ENCODE results near the gene IFNAR1. TPM values are rescaled to one million over a fixed set of nuclear protein-coding genes. Genes with fewer than 3 reads are reported as not detected.
A peak's percentile ranks its signal among the peaks of the same experiment; 100 is the strongest.

IFNAR1 gene
- polyA plus RNA-seq, 3 donors from 2014 or later: 34.1 to 57.1 (median 40.6) TPM

GRCh38 chr21:33293811-33294216 is 31.0 kb upstream of the IFNAR1 start:
- Mint-ChIP-seq H3K36me3 (peaks cover 18 to 30% (median 18%) of the 10 kb centered on the region in 3 donors), H3K4me1 (peaks cover 27 to 31% of the 10 kb centered on the region in 2 donors), H3K27ac (peak overlapping the region; percentile 21 to 89 (median 82)), H3K4me3 (peak overlapping the region; percentile 3 to 70 (median 42)), H3K9me3 (no peaks in the 10 kb centered on the region), H3K27me3 (ENCODE audit: low read depth in 3 of 3) (no peaks in the 10 kb centered on the region)
- peak in 2 of 3 donors; percentile 12 to 29 for DNase-seq

- DNase-seq: no peak
- no peak overlapping the region for H3K4me3 Mint-ChIP-seq
- H3K4me1 Mint-ChIP-seq: peaks cover 38 to 49% of the 10 kb centered on the region in 2 donors
- H3K27me3 Mint-ChIP-seq (ENCODE audit: low read depth in 3 of 3): no peaks in the 10 kb centered on the region
- no peak overlapping the region for H3K27ac Mint-ChIP-seq
- H3K36me3 Mint-ChIP-seq: peaks cover 17 to 21% (median 20%) of the 10 kb centered on the region in 3 donors
- H3K9me3 Mint-ChIP-seq: no peaks in the 10 kb centered on the region
Observed at GRCh38 chr21:33296156-33296555, 28.6 kb upstream of the IFNAR1 start.

- Mint-ChIP-seq H3K4me1 (peaks cover 19 to 28% of the 10 kb centered on the region in 2 donors), H3K4me3 (no peak overlapping the region), H3K9me3 (no peaks in the 10 kb centered on the region), H3K36me3 (peaks cover 4 to 24% (median 7%) of the 10 kb centered on the region in 3 donors), H3K27ac (peak overlapping the region in 1 of 6 donors; percentile 16), H3K27me3 (ENCODE audit: low read depth in 3 of 3) (no peaks in the 10 kb centered on the region)
- DNase-seq: no peak
Observed at GRCh38 chr21:33299181-33299752, 25.5 kb upstream of the IFNAR1 start.

GRCh38 chr21:33300701-33301631 is 23.8 kb upstream of the IFNAR1 start:
- no peak overlapping the region for H3K4me3 Mint-ChIP-seq
- H3K27ac Mint-ChIP-seq: peak overlapping the region in 1 of 6 donors; percentile 23
- peaks cover 0 to 1% (median 0%) of the 10 kb centered on the region in 3 donors for H3K27me3 Mint-ChIP-seq (ENCODE audit: low read depth in 3 of 3)
- no peaks in the 10 kb centered on the region for H3K9me3 Mint-ChIP-seq
- H3K36me3 Mint-ChIP-seq: peaks cover 3 to 19% (median 4%) of the 10 kb centered on the region in 3 donors
- DNase-seq: no peak
- peaks cover 15 to 25% of the 10 kb centered on the region in 2 donors for H3K4me1 Mint-ChIP-seq

GRCh38 chr21:33301632-33302002 is 23.2 kb upstream of the IFNAR1 start:
- no peak overlapping the region for H3K27ac Mint-ChIP-seq
- peaks cover 15 to 25% of the 10 kb centered on the region in 2 donors for H3K4me1 Mint-ChIP-seq
- DNase-seq: no peak
- peaks cover 3 to 19% (median 4%) of the 10 kb centered on the region in 3 donors for H3K36me3 Mint-ChIP-seq
- H3K4me3 Mint-ChIP-seq: no peak overlapping the region
- no peaks in the 10 kb centered on the region for H3K9me3 Mint-ChIP-seq
- peaks cover 0 to 2% (median 0%) of the 10 kb centered on the region in 3 donors for H3K27me3 Mint-ChIP-seq (ENCODE audit: low read depth in 3 of 3)

GRCh38 chr21:33302055-33302454 is 22.7 kb upstream of the IFNAR1 start:
- H3K27ac Mint-ChIP-seq: no peak overlapping the region
- peaks cover 2 to 18% (median 2%) of the 10 kb centered on the region in 3 donors for H3K36me3 Mint-ChIP-seq
- H3K9me3 Mint-ChIP-seq: no peaks in the 10 kb centered on the region
- no peak for DNase-seq
- peaks cover 15 to 25% of the 10 kb centered on the region in 2 donors for H3K4me1 Mint-ChIP-seq
- H3K27me3 Mint-ChIP-seq (ENCODE audit: low read depth in 3 of 3): peaks cover 0 to 2% (median 0%) of the 10 kb centered on the region in 3 donors
- no peak overlapping the region for H3K4me3 Mint-ChIP-seq

- no peaks in the 10 kb centered on the region for H3K9me3 Mint-ChIP-seq
- peaks cover 0 to 12% (median 0%) of the 10 kb centered on the region in 3 donors for H3K36me3 Mint-ChIP-seq
- peaks cover 15 to 25% of the 10 kb centered on the region in 2 donors for H3K4me1 Mint-ChIP-seq
- no peak for DNase-seq
- H3K4me3 Mint-ChIP-seq: no peak overlapping the region
- H3K27me3 Mint-ChIP-seq (ENCODE audit: low read depth in 3 of 3): peaks cover 0 to 2% (median 0%) of the 10 kb centered on the region in 3 donors
- no peak overlapping the region for H3K27ac Mint-ChIP-seq
Observed at GRCh38 chr21:33302796-33303195, 22.0 kb upstream of the IFNAR1 start.

- H3K4me3 Mint-ChIP-seq: no peak overlapping the region
- peaks cover 0 to 11% (median 0%) of the 10 kb centered on the region in 3 donors for H3K36me3 Mint-ChIP-seq
- H3K27ac Mint-ChIP-seq: peak overlapping the region in 1 of 6 donors; percentile 33
Observed at GRCh38 chr21:33305344-33305671, 19.5 kb upstream of the IFNAR1 start.

GRCh38 chr21:33305938-33306337 is 18.8 kb upstream of the IFNAR1 start:
- H3K4me1 Mint-ChIP-seq: peaks cover 9 to 13% of the 10 kb centered on the region in 2 donors
- DNase-seq: no peak
- no peaks in the 10 kb centered on the region for H3K9me3 Mint-ChIP-seq
- H3K36me3 Mint-ChIP-seq: peaks cover 0 to 13% (median 0%) of the 10 kb centered on the region in 3 donors
- no peak overlapping the region for H3K27ac Mint-ChIP-seq
- peaks cover 0 to 2% (median 0%) of the 10 kb centered on the region in 3 donors for H3K27me3 Mint-ChIP-seq (ENCODE audit: low read depth in 3 of 3)
- no peak overlapping the region for H3K4me3 Mint-ChIP-seq

More at GRCh38 chr21:33305344-33305671, 19.5 kb upstream of the IFNAR1 start:
- peaks cover 11 to 20% of the 10 kb centered on the region in 2 donors for H3K4me1 Mint-ChIP-seq
- H3K27me3 Mint-ChIP-seq (ENCODE audit: low read depth in 3 of 3): peaks cover 0 to 2% (median 0%) of the 10 kb centered on the region in 3 donors
- H3K9me3 Mint-ChIP-seq: no peaks in the 10 kb centered on the region
- no peak for DNase-seq

- Mint-ChIP-seq H3K27me3 (ENCODE audit: low read depth in 3 of 3) (peaks cover 0 to 2% (median 0%) of the 10 kb centered on the region in 3 donors), H3K4me1 (peaks cover 6 to 7% of the 10 kb centered on the region in 2 donors), H3K36me3 (peaks cover 0 to 13% (median 3%) of the 10 kb centered on the region in 3 donors), H3K9me3 (no peaks in the 10 kb centered on the region), H3K4me3 (no peak overlapping the region), H3K27ac (no peak overlapping the region)
- no peak for DNase-seq
Observed at GRCh38 chr21:33308586-33309490, 15.9 kb upstream of the IFNAR1 start.

- no peak overlapping the region for H3K27ac Mint-ChIP-seq
- peaks cover 6 to 7% of the 10 kb centered on the region in 2 donors for H3K4me1 Mint-ChIP-seq
- H3K27me3 Mint-ChIP-seq (ENCODE audit: low read depth in 3 of 3): peaks cover 0 to 3% (median 1%) of the 10 kb centered on the region in 3 donors
- H3K4me3 Mint-ChIP-seq: no peak overlapping the region
- H3K36me3 Mint-ChIP-seq: peaks cover 0 to 13% (median 3%) of the 10 kb centered on the region in 3 donors
- H3K9me3 Mint-ChIP-seq: no peaks in the 10 kb centered on the region
- DNase-seq: no peak
Observed at GRCh38 chr21:33309778-33310177, 15.0 kb upstream of the IFNAR1 start.

- H3K36me3 Mint-ChIP-seq: peaks cover 0 to 13% (median 3%) of the 10 kb centered on the region in 3 donors
- H3K4me3 Mint-ChIP-seq: no peak overlapping the region
- no peak overlapping the region for H3K27ac Mint-ChIP-seq
- H3K27me3 Mint-ChIP-seq (ENCODE audit: low read depth in 3 of 3): peaks cover 2 to 5% (median 3%) of the 10 kb centered on the region in 3 donors
- no peaks in the 10 kb centered on the region for H3K9me3 Mint-ChIP-seq
- no peak for DNase-seq
- peaks cover 6 to 7% of the 10 kb centered on the region in 2 donors for H3K4me1 Mint-ChIP-seq
Observed at GRCh38 chr21:33312121-33312520, 12.6 kb upstream of the IFNAR1 start.

GRCh38 chr21:33313183-33313582 is 11.6 kb upstream of the IFNAR1 start:
- H3K9me3 Mint-ChIP-seq: no peaks in the 10 kb centered on the region
- H3K4me1 Mint-ChIP-seq: peaks cover 6 to 7% of the 10 kb centered on the region in 2 donors
- H3K27ac Mint-ChIP-seq: no peak overlapping the region
- H3K4me3 Mint-ChIP-seq: no peak overlapping the region
- H3K36me3 Mint-ChIP-seq: peaks cover 0 to 13% (median 3%) of the 10 kb centered on the region in 3 donors
- peaks cover 2 to 5% (median 3%) of the 10 kb centered on the region in 3 donors for H3K27me3 Mint-ChIP-seq (ENCODE audit: low read depth in 3 of 3)
- DNase-seq: no peak

All from immature natural killer cell (primary cell).